ENCODE measurements around the gene LGALS3BP. TPM values are rescaled to one million over a fixed set of nuclear protein-coding genes. Genes with fewer than 3 reads are reported as not detected.

LGALS3BP gene
- total and polyA plus RNA-seq, 4 donors = 66.0 to 224 (median 79.2) TPM

- H3K27ac ChIP-seq (ENCODE audit: low read depth in 1 of 2, low read length in 2 of 2) = no peak overlapping the region
- H3K9me3 ChIP-seq (ENCODE audit: control insufficient read depth in 4 of 4, low read length in 3 of 4) = no peaks in the 10 kb centered on the region
- H3K27me3 ChIP-seq (ENCODE audit: control insufficient read depth in 4 of 4, insufficient read depth in 4 of 4, low read length in 3 of 4) = no peaks in the 10 kb centered on the region
- DNase-seq (ENCODE audit: low spot score) = no peak
- peaks cover 0 to 20% (median 9%) of the 10 kb centered on the region in 4 donors for H3K4me1 ChIP-seq (ENCODE audit: control insufficient read depth in 4 of 4, insufficient read depth in 4 of 4, low read length in 3 of 4)
- H3K9ac ChIP-seq (ENCODE audit: low read depth in 1 of 2, low read length in 2 of 2) = no peak overlapping the region
- no peak overlapping the region for H3K4me3 ChIP-seq (ENCODE audit: low read depth in 1 of 3, low read length in 3 of 3)
- TF ChIP-seq REST (IDR thresholded peaks at IDR 0.05) (no peak), YY1 (IDR thresholded peaks at IDR 0.05) (no peak), HNF4G (IDR thresholded peaks at IDR 0.05) (no peak), JUND (IDR thresholded peaks at IDR 0.05) (no peak), SP1 (IDR thresholded peaks at IDR 0.05) (no peak), FOXA2 (IDR thresholded peaks at IDR 0.05) (no peak), MAX (IDR thresholded peaks at IDR 0.05) (no peak), GABPA (IDR thresholded peaks at IDR 0.05 in 1 of 2, conservative IDR thresholded peaks at IDR 0.05 in 1 of 2) (no peak), ZBTB33 (IDR thresholded peaks at IDR 0.05) (no peak), NR2F2 (IDR thresholded peaks at IDR 0.05) (no peak), EGR1 (IDR thresholded peaks at IDR 0.05; ENCODE audit: low read depth in 2 of 2) (no peak), HNF4A (conservative IDR thresholded peaks at IDR 0.05) (no peak), FOXA1 (IDR thresholded peaks at IDR 0.05) (no peak), RAD21 (IDR thresholded peaks at IDR 0.05) (no peak), TAF1 (conservative IDR thresholded peaks at IDR 0.05) (no peak)
- WGBS = 76% methylated on average over 3 of the region's 3 CpGs
- peaks cover 0 to 6% (median 0%) of the 10 kb centered on the region in 4 donors for H3K36me3 ChIP-seq (ENCODE audit: control insufficient read depth in 4 of 4, insufficient read depth in 3 of 4, low read depth in 1 of 4, low read length in 3 of 4)
Observed at GRCh38 chr17:79003661-79004411, 24.1 kb upstream of the LGALS3BP start.

- no peak overlapping the region for H3K4me3 ChIP-seq (ENCODE audit: low read depth in 1 of 3, low read length in 3 of 3)
- H3K9ac ChIP-seq (ENCODE audit: low read depth in 1 of 2, low read length in 2 of 2) = no peak overlapping the region
- H3K27me3 ChIP-seq (ENCODE audit: control insufficient read depth in 4 of 4, insufficient read depth in 4 of 4, low read length in 3 of 4) = no peaks in the 10 kb centered on the region
- DNase-seq (ENCODE audit: low spot score) = no peak
- no peak for TF ChIP-seq MAX (IDR thresholded peaks at IDR 0.05)
- TF ChIP-seq HNF4A (conservative IDR thresholded peaks at IDR 0.05) = no peak
- TF ChIP-seq FOXA1 (IDR thresholded peaks at IDR 0.05) = no peak
- TF ChIP-seq, protein P1, sequence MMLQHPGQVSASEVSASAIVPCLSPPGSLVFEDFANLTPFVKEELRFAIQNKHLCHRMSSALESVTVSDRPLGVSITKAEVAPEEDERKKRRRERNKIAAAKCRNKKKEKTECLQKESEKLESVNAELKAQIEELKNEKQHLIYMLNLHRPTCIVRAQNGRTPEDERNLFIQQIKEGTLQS (IDR thresholded peaks at IDR 0.05) = no peak
- no peak for TF ChIP-seq TAF1 (conservative IDR thresholded peaks at IDR 0.05)
- TF ChIP-seq SP1 (IDR thresholded peaks at IDR 0.05) = no peak
- TF ChIP-seq RAD21 (IDR thresholded peaks at IDR 0.05) = no peak
- peaks cover 0 to 9% (median under 1%) of the 10 kb centered on the region in 4 donors for H3K36me3 ChIP-seq (ENCODE audit: control insufficient read depth in 4 of 4, insufficient read depth in 3 of 4, low read depth in 1 of 4, low read length in 3 of 4)
- peaks cover 0 to 15% (median 3%) of the 10 kb centered on the region in 4 donors for H3K4me1 ChIP-seq (ENCODE audit: control insufficient read depth in 4 of 4, insufficient read depth in 4 of 4, low read length in 3 of 4)
- no peaks in the 10 kb centered on the region for H3K9me3 ChIP-seq (ENCODE audit: control insufficient read depth in 4 of 4, low read length in 3 of 4)
- no peak overlapping the region for H3K27ac ChIP-seq (ENCODE audit: low read depth in 1 of 2, low read length in 2 of 2)
- 80% methylated on average over 20 of the region's 20 CpGs for WGBS
Observed at GRCh38 chr17:79002796-79003593, 23.3 kb upstream of the LGALS3BP start.
